SK-N-SH (cell line): ENCODE results near the gene CBX8. TPM values are rescaled to one million over a fixed set of nuclear protein-coding genes. Genes with fewer than 3 reads are reported as not detected.

ENCODE experiments used
- CTCF ChIA-PET: fragments of 300-600, 350-600 bp; formaldehyde crosslinking; extraction: SDS; loops from one replicate; lab custom pipeline; 2021; lab: Yijun Ruan, JAX
- POLR2A ChIA-PET: fragments of 350-600 bp; sonication (Branson Sonifier 250); formaldehyde crosslinking; extraction: SDS; loops from one replicate; lab custom pipeline; 2020; ENCODE audit warnings: antibody characterized with exemption, inconsistent platforms; lab: Yijun Ruan, JAX
- DNase-seq: peaks from one replicate; pipeline ENCODE4 v3.0.0; 2012
- H2AFZ ChIP-seq: fragments of 200-600 bp; sonication (generic); 2 replicates; pipeline ENCODE4 v1.8.1; 2016; ENCODE audit warnings: antibody characterized with exemption, mild to moderate bottlenecking, low read depth
- H3F3A ChIP-seq: fragments of 200-600 bp; sonication (generic); replicated peaks from 2 replicates; pipeline ENCODE3; 2016; ENCODE audit warnings: antibody characterized with exemption, mild to moderate bottlenecking; ENCODE audit not compliant: insufficient read depth
- H3K27ac ChIP-seq, 2 experiments: fragments of 200-500 bp in 1 of 2; fragments of 200-600 bp in 1 of 2; sonication (Bioruptor generic) in 1 of 2; sonication (generic), shearing (Covaris generic) in 1 of 2; 2 replicates each; pipeline versions ENCODE4 v1.5.1 to v1.6.1; 2014 to 2016; ENCODE audit warnings: low read depth in 2 of 2, inconsistent platforms in 1 of 2, low read length in 1 of 2, mild to moderate bottlenecking in 1 of 2, mixed read lengths in 1 of 2
- H3K27me3 ChIP-seq: fragments of 200-600 bp; sonication (generic), shearing (Covaris generic); 2 replicates; pipeline ENCODE4 v1.6.1; 2016; ENCODE audit warnings: mixed run types; ENCODE audit not compliant: insufficient read depth
- H3K36me3 ChIP-seq, 2 experiments: fragments of 200-500 bp in 1 of 2; fragments of 200-600 bp in 1 of 2; sonication (Bioruptor generic) in 1 of 2; sonication (generic) in 1 of 2; replicated peaks in 1 of 2; 2 replicates each; pipeline versions ENCODE3 to v1.5.1; 2014 to 2016; ENCODE audit warnings: low read length in 1 of 2, mild to moderate bottlenecking in 1 of 2; ENCODE audit not compliant: insufficient read depth in 2 of 2, control insufficient read depth in 1 of 2
- H3K4me1 ChIP-seq, 2 experiments: fragments of 200-500 bp in 1 of 2; fragments of 200-600 bp in 1 of 2; sonication (Bioruptor generic) in 1 of 2; sonication (generic), shearing (Covaris generic) in 1 of 2; 2 replicates each; pipeline versions ENCODE4 v1.5.1 to v1.6.1; 2014 to 2016; ENCODE audit warnings: low read depth in 1 of 2, low read length in 1 of 2, mixed run types in 1 of 2; ENCODE audit not compliant: insufficient read depth in 2 of 2, control insufficient read depth in 1 of 2
- H3K4me2 ChIP-seq: fragments of 200-600 bp; sonication (generic), shearing (Covaris generic); 2 replicates; pipeline ENCODE4 v1.6.1; 2017; ENCODE audit warnings: mixed run types
- H3K4me3 ChIP-seq, 2 experiments: fragments of 200-500 bp in 1 of 2; fragments of 200-600 bp in 1 of 2; sonication (Bioruptor generic) in 1 of 2; sonication (generic), shearing (Covaris generic) in 1 of 2; 2 replicates each; pipeline versions ENCODE4 v1.5.1 to v1.8.1; 2014 to 2016; ENCODE audit warnings: low read depth in 2 of 2, inconsistent platforms in 1 of 2, low read length in 1 of 2, mild to moderate bottlenecking in 1 of 2, mixed read lengths in 1 of 2, moderate library complexity in 1 of 2
- H3K79me2 ChIP-seq: fragments of 200-600 bp; sonication (generic); 2 replicates; pipeline ENCODE4 v1.8.1; 2017; ENCODE audit warnings: mild to moderate bottlenecking; ENCODE audit not compliant: insufficient read depth
- H3K9ac ChIP-seq: fragments of 200-600 bp; sonication (generic); 2 replicates; pipeline ENCODE4 v1.6.1; 2017; ENCODE audit warnings: mixed run types
- H3K9me2 ChIP-seq: fragments of 200-600 bp; sonication (generic); 2 replicates; pipeline ENCODE4 v1.6.1; 2017; ENCODE audit warnings: mixed run types
- H3K9me3 ChIP-seq: fragments of 200-600 bp; sonication (generic); 2 replicates; pipeline ENCODE4 v1.6.1; 2017; ENCODE audit warnings: mixed run types, mild to moderate bottlenecking, moderate library complexity
- H4K20me1 ChIP-seq: fragments of 200-600 bp; sonication (generic); 2 replicates; pipeline ENCODE4 v1.6.1; 2017; ENCODE audit warnings: mild to moderate bottlenecking, mixed run types; ENCODE audit not compliant: insufficient read depth
- CHD2 ChIP-seq: fragments of 150-350 bp; IDR thresholded peaks from 2 replicates; pipeline ENCODE4 v1.6.1; 2018; ENCODE audit warnings: low read length; ENCODE audit not compliant: partially characterized antibody
- ELF1 ChIP-seq: IDR thresholded peaks from 2 replicates; pipeline ENCODE4 v1.4.0; 2012
- EP300 ChIP-seq, 2 experiments: IDR thresholded peaks; 2 replicates each; pipeline versions ENCODE4 v1.4.0 to v1.6.1; 2012; ENCODE audit warnings: borderline replicate concordance in 1 of 2, low read depth in 1 of 2, low read length in 1 of 2
- EZH2phosphoT487 ChIP-seq: fragments of 200-600 bp; sonication (generic); IDR thresholded peaks from 2 replicates; pipeline ENCODE4 v1.6.1; 2017; ENCODE audit warnings: low read depth, mixed run types, mild to moderate bottlenecking, antibody characterized with exemption, moderate library complexity, borderline replicate concordance
- FOSL2 ChIP-seq: IDR thresholded peaks from 2 replicates; pipeline ENCODE4 v1.4.0; 2012; ENCODE audit warnings: low read depth, mild to moderate bottlenecking, moderate library complexity, borderline replicate concordance
- FOXM1 ChIP-seq: IDR thresholded peaks from 2 replicates; pipeline ENCODE4 v1.4.0; 2012; ENCODE audit warnings: low read depth, mild to moderate bottlenecking
- GATA2 ChIP-seq: sonication (generic); formaldehyde crosslinking; IDR thresholded peaks from 2 replicates; pipeline ENCODE4 v1.5.0; 2020; ENCODE audit warnings: mild to moderate bottlenecking, missing genetic modification reagents
- JUND ChIP-seq: IDR thresholded peaks from 2 replicates; pipeline ENCODE4 v1.4.0; 2012
- MEF2A ChIP-seq: IDR thresholded peaks from 2 replicates; pipeline ENCODE4 v1.4.0; 2012; ENCODE audit warnings: low read depth, borderline replicate concordance
- MXI1 ChIP-seq: IDR thresholded peaks from 2 replicates; pipeline ENCODE4 v1.6.1; 2012; ENCODE audit warnings: mild to moderate bottlenecking, low read depth, low read length, improper control_type of control experiment
- NFIC ChIP-seq: IDR thresholded peaks from 2 replicates; pipeline ENCODE4 v1.4.0; 2012; ENCODE audit warnings: borderline replicate concordance
- NRF1 ChIP-seq: IDR thresholded peaks from 2 replicates; pipeline ENCODE4 v1.6.1; 2012; ENCODE audit warnings: low read depth, mild to moderate bottlenecking, low read length
- POLR2AphosphoS5 ChIP-seq: IDR thresholded peaks from 2 replicates; pipeline ENCODE4 v1.6.1; 2012; ENCODE audit warnings: low read depth, low read length
- RCOR1 ChIP-seq: fragments of 150-350 bp; IDR thresholded peaks from 2 replicates; pipeline ENCODE4 v1.6.1; 2017; ENCODE audit warnings: antibody characterized with exemption, low read length
- RXRA ChIP-seq: IDR thresholded peaks from 2 replicates; pipeline ENCODE4 v1.4.0; 2012; ENCODE audit warnings: low read depth, mild to moderate bottlenecking, borderline replicate concordance
- SIN3A ChIP-seq: IDR thresholded peaks from 2 replicates; pipeline ENCODE4 v1.6.1; 2012; ENCODE audit warnings: low read depth, mild to moderate bottlenecking, low read length, moderate library complexity, borderline replicate concordance
- SMC3 ChIP-seq: IDR thresholded peaks from 2 replicates; pipeline ENCODE4 v1.6.1; 2012; ENCODE audit warnings: low read depth, low read length, improper control_type of control experiment
- TAF1 ChIP-seq: IDR thresholded peaks from 2 replicates; pipeline ENCODE4 v1.6.1; 2012; ENCODE audit warnings: low read depth, mild to moderate bottlenecking, low read length, moderate library complexity, borderline replicate concordance
- TCF12 ChIP-seq: IDR thresholded peaks from 2 replicates; pipeline ENCODE4 v1.4.0; 2012
- TEAD4 ChIP-seq: IDR thresholded peaks from 2 replicates; pipeline ENCODE4 v1.4.0; 2012; ENCODE audit warnings: mild to moderate bottlenecking, borderline replicate concordance; ENCODE audit not compliant: insufficient read depth
- YY1 ChIP-seq: IDR thresholded peaks from 2 replicates; pipeline ENCODE4 v1.4.0; 2012; ENCODE audit warnings: low read depth, mild to moderate bottlenecking
- WGBS: methylation state at CpG from one replicate; pipeline ENCODE4 v1.1.6; 2017; ENCODE audit warnings: low lambda C conversion rate; 5-methylcytosine and 5-hydroxymethylcytosine counted together
- polyA plus RNA-seq, 3 experiments: library from polyadenylated mRNA; depleted of rRNA; stranded (reverse); fragments of >200 nt; gene quantifications; 2 replicates each; pipeline ENCODE4 v1.2.3, GENCODE V29; 2012
- TF ChIP-seq, protein P1 (sequence below): fragments of 150-350 bp; IDR thresholded peaks from 2 replicates; pipeline ENCODE4 v1.6.1; 2017; ENCODE audit warnings: antibody characterized with exemption, low read length, low read depth, borderline replicate concordance
- TF ChIP-seq, protein P2 (sequence below): fragments of 200-600 bp; sonication (generic); IDR thresholded peaks from 2 replicates; pipeline ENCODE4 v1.6.1; 2017; ENCODE audit warnings: antibody characterized with exemption, mild to moderate bottlenecking, moderate library complexity

The CBX8 gene
- polyA plus RNA-seq, 1 of the 3 experiments (the other 2 are of a cell fraction): 2.9 TPM

GRCh38 chr17:79781012-79781650 is 15.7 kb downstream of the CBX8 start:
- Histone ChIP-seq H4K20me1 (peaks cover 32% of the 10 kb centered on the region; the same call in 1 of the 2 replicates), H3K36me3 (peaks cover 8 to 56% of the 10 kb centered on the region in 2 experiments), H3K4me1 (peaks cover 0 to 26% of the 10 kb centered on the region in 2 experiments; a peak in 3 of 4 replicates), H3K9me3 (no peaks in the 10 kb centered on the region), H3K79me2 (peaks cover 36% of the 10 kb centered on the region)
- no peak for DNase-seq
- TF ChIP-seq NFIC: no peak
- no peak for TF ChIP-seq FOXM1
- TF ChIP-seq RXRA: no peak
- no peak for TF ChIP-seq TAF1
- TF ChIP-seq MEF2A: no peak
- no peak for TF ChIP-seq SMC3
- no peak for TF ChIP-seq YY1
- no peak for TF ChIP-seq POLR2AphosphoS5
- TF ChIP-seq, protein P1, sequence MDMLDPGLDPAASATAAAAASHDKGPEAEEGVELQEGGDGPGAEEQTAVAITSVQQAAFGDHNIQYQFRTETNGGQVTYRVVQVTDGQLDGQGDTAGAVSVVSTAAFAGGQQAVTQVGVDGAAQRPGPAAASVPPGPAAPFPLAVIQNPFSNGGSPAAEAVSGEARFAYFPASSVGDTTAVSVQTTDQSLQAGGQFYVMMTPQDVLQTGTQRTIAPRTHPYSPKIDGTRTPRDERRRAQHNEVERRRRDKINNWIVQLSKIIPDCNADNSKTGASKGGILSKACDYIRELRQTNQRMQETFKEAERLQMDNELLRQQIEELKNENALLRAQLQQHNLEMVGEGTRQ: no peak
- TF ChIP-seq, all 33 proteins: peak for 0
- no peak overlapping the region for H3K4me2 ChIP-seq
- no peak overlapping the region; a peak in 1 of 4 replicates for H3K27ac ChIP-seq
- WGBS: 92% methylated on average over 12 of the region's 12 CpGs
- no peak overlapping the region for H3K4me3 ChIP-seq
- H3K9me2 ChIP-seq: no peaks in the 10 kb centered on the region
- H3K27me3 ChIP-seq: peaks cover 4% of the 10 kb centered on the region; the same call in 1 of the 2 replicates
- H2AFZ ChIP-seq: no peak overlapping the region
- CTCF ChIA-PET: interaction anchor here (0.8 to 1.9 kb wide), 6 partner anchors 13 to 54 kb away, joined by 3 to 8 read pairs (median 4); partner anchors contain the start of gene CBX8
- H3K9ac ChIP-seq: no peak overlapping the region
- POLR2A ChIA-PET: interaction anchor here (0.8 kb wide), 1 partner anchor 12 kb away, joined by 3 read pairs; no protein-coding TSS in a partner anchor
- H3F3A ChIP-seq: peaks cover 7% of the 10 kb centered on the region

DNA sequence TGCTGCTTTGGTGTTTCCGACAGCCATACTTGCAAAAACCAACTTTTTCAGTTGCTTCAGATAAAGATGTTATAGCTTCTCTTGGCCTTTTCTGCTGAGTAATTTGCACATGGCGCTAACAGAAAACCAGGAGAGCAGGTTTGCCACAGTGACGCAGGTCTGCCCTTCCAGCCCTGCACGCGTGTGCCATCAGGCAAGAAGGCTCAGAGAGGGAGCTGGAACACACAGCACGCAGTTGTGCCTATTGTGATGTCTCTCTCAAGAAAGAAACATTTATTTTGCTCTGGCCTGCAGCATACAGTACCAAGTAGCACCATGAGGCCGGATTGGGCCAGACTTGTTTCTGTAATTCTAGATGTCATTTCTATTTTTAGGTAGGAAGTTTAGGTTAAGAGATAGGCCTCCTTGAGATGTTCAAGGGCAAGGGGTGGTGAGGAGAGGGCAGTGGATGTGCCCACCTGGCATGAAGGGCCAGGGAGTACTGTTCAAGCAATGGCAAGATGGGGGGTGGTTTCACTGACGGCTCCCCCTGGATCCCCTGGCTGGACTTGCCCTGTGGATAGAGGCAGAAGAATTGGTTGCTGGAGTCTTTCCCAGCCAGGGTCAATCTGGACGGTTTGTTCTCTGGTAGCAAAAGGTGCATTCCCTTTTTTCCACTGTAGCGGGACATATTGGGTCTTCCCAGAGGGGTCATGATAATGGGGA is 17.1 kb downstream of the CBX8 start:
- H3K27ac ChIP-seq: no peak overlapping the region
- peaks cover 10% of the 10 kb centered on the region; the same call in 1 of the 2 replicates for H3K27me3 ChIP-seq
- DNase-seq: no peak
- CTCF ChIA-PET: interaction anchor here (1.1 to 6.6 kb wide), 11 partner anchors 12 to 615 kb away, joined by 3 to 82 read pairs (median 7); partner anchors contain the start of genes CBX4 and CBX8
- H3K4me1 ChIP-seq: peaks cover 0 to 20% of the 10 kb centered on the region in 2 experiments; a peak in 3 of 4 replicates
- H3K36me3 ChIP-seq: peaks cover 8 to 49% of the 10 kb centered on the region in 2 experiments
- H2AFZ ChIP-seq: no peak overlapping the region
- peaks cover 27% of the 10 kb centered on the region; the same call in 1 of the 2 replicates for H4K20me1 ChIP-seq
- peaks cover 11% of the 10 kb centered on the region for H3F3A ChIP-seq
- POLR2A ChIA-PET: interaction anchor here (0.6 to 2.1 kb wide), 8 partner anchors 7 to 60 kb away, joined by 3 to 9 read pairs (median 6); partner anchors contain the start of gene CBX4
- H3K9ac ChIP-seq: no peak overlapping the region; the same call in 1 of the 2 replicates
- peak overlapping the region; percentile 84 to 93; a peak in 3 of 4 replicates for H3K4me3 ChIP-seq
- 92% methylated on average over 10 of the region's 10 CpGs for WGBS
- H3K9me3 ChIP-seq: no peaks in the 10 kb centered on the region
- peak overlapping the region; percentile 94 for H3K4me2 ChIP-seq
- H3K79me2 ChIP-seq: peaks cover 36% of the 10 kb centered on the region
- no peaks in the 10 kb centered on the region for H3K9me2 ChIP-seq
- TF ChIP-seq NFIC: no peak
- no peak for TF ChIP-seq CHD2
- no peak for TF ChIP-seq SIN3A
- no peak for TF ChIP-seq FOSL2
- TF ChIP-seq GATA2: no peak
- no peak for TF ChIP-seq SMC3
- no peak for TF ChIP-seq EP300 (IDR thresholded peaks at IDR 0.05; ENCODE audit: borderline replicate concordance in 1 of 2, low read depth in 1 of 2, low read length in 1 of 2)
- no peak for TF ChIP-seq ELF1
- no peak for TF ChIP-seq TCF12
- no peak for TF ChIP-seq TEAD4
- TF ChIP-seq, protein P2, sequence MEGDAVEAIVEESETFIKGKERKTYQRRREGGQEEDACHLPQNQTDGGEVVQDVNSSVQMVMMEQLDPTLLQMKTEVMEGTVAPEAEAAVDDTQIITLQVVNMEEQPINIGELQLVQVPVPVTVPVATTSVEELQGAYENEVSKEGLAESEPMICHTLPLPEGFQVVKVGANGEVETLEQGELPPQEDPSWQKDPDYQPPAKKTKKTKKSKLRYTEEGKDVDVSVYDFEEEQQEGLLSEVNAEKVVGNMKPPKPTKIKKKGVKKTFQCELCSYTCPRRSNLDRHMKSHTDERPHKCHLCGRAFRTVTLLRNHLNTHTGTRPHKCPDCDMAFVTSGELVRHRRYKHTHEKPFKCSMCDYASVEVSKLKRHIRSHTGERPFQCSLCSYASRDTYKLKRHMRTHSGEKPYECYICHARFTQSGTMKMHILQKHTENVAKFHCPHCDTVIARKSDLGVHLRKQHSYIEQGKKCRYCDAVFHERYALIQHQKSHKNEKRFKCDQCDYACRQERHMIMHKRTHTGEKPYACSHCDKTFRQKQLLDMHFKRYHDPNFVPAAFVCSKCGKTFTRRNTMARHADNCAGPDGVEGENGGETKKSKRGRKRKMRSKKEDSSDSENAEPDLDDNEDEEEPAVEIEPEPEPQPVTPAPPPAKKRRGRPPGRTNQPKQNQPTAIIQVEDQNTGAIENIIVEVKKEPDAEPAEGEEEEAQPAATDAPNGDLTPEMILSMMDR: no peak
- TF ChIP-seq NRF1: no peak
- no peak for TF ChIP-seq MXI1
- TF ChIP-seq MEF2A: no peak
- TF ChIP-seq JUND: no peak
- TF ChIP-seq RCOR1: no peak
- TF ChIP-seq EZH2phosphoT487: no peak
